Stimulated activated CD4-positive, alpha-beta T cell treated with anti-CD3 and anti-CD28 coated beads, TNF-alpha, amount 100 ng/mL, for 24 hours (primary cell): ENCODE results near the gene RPS6KA5.
"Not testable (repeated sequence)": the region's sequence is repeated elsewhere in the genome, so short reads cannot be mapped to it uniquely, and the experiment has no call there.

Experiments
- DNase-seq, 3 experiments: peaks; one replicate each; pipeline ENCODE4 v3.0.0-alpha.2; 2020; ENCODE audit warnings: low read depth in 3 of 3

Gene RPS6KA5

DNA sequence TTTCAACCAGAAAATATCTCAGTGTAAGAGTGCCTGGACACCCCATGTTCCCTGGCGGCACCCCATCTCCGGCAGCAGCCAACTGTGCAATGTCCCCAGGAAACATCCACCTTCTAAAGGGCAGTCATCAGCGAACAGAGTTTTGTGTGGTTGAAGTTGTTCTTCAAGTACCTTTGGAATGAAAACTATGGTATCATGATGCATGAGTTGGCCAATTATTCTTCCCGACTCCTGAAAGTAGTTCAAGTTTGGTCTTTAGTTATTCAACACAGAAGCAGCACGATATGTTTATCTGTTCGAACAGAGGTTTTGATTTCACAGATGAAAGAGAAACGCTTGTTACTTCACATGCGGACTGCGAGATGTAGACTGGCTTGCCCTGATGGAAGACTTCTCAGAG, 223.1 kb downstream of the RPS6KA5 start:
- DNase-seq = no peak

DNA sequence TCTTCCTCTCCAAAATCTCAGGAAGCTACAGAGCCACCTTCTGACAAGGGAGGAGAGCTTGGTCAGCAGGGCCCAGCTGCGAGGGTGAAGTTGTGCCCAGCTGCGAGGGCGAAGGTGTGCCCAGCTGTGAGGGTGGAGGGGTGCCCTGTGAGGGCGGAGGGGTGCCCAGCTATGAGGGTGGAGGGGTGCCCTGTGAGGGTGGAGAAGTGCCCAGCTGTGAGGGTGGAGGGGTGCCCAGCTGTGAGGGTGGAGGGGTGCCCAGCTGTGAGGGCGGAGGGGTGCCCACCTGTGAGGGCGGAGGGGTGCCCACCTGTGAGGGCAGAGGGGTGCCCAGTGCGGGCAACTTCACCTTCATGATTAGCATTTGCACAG, 223.8 kb downstream of the RPS6KA5 start:
- no peak for DNase-seq

DNA sequence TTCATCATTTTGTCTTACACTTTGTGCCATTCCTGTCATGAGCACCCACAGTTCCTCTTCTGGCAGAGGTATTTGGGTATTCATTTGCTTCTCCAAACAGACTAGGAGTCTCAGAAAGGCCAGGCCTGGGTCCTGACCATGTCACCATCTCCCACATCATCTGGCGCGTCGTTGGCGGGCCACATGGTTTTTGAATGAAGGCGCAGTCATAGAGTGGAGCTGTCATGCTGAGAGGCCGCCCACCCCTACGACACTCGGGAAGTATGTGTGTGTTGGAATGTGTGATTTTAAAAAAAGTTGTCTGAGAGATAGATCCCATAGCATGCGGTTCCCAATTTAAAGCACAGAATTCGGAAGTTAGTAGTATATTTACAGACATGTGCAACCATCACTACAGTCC, 228.6 kb downstream of the RPS6KA5 start:
- no peak for DNase-seq

DNA sequence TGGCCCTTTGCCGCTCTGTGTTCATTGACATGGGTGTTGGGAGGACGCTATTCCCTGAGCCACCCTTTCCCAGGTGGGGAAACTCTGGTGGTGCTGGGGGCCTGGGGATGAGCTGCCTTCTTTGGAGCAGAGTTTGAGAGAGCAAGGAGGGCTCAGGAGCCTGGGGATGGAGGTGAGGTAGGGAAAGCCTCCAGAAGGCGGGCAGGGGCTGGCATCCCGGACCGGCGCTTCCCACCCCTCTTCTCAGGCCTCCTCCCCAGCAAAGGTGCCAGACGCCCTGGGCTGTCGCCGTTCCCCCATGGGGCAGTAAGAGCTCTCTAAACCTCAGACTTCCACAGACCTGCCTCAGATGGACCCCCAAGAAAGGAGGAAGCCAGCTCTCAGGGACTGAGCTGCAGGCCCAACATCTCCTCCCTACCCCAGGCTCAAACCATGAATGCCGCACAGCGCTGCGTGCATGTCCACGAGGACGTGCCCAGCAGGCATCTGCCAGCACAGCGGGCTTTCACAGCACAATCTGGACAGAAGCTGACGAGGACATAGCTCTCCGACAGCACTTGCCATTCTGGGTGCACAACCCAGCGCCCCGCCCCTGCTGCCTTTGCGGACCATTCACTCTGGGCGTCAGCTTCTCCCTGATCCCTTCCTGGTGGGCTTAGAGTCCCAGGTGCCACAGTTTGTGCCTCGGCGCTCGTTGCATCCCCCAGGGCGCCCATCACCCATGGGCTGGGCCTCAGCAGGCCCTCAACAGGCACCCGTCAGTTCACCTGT, 229.3 kb downstream of the RPS6KA5 start:
- DNase-seq = no peak

DNA sequence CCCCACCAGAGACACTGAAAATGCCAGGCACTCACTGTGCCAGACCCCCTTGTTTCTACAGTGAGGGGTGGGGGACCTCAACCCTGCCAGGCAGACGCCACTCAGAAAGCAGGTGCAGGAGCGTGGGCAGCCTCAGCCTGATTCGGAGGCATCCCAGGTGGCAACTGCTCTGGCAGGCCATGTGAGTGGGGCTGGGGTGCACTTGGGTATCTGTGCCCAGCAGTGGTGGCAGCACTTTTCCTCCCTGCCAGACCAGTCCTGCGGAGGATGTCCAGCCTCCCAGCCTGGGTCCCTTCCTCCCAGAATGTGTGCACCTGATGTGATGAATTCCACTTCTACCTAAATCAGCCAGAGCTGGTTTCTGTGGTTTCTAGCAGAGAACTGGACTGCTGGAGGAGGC, 230.8 kb downstream of the RPS6KA5 start:
- no peak for DNase-seq

DNA sequence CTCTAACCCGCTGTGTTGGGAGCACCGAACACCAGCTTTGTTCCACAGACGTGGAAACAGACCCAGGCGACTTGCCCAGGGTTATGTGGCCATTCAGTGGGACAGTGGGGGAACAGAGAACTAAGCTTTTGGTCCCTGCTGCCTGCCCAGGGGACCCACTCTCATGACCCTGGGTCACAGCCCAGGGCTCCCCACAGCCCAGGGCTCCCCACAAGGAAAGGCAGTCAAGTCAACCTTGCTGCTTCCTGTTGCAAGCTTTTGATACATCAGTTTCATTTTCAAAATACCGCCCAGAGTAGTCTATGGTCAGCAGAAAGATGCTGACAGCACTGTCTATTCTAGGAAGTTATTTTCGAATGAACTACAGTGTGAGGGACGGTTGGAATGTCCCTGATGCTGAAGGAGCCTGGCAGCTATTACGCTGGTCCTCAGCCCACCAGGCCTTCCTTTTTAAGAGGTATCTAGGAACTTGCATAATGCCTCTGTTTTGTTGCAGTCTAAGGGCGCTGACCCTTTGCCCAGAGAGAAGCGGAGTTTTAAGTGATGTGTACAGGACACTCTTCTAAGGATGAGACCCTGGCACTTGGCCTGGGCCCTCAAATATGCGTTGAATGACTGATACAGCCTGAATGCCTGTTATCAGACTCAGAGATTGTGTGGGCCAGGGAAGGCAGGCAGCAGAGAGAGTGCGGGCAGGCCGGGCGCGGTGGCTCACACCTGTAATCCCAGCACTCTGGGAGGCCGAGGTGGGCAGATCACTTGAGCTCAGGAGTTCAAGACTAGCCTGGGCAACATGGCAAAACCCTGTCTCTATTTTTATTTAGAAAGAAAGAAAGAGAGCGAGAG, 231.6 kb downstream of the RPS6KA5 start:
- DNase-seq = no peak

DNA sequence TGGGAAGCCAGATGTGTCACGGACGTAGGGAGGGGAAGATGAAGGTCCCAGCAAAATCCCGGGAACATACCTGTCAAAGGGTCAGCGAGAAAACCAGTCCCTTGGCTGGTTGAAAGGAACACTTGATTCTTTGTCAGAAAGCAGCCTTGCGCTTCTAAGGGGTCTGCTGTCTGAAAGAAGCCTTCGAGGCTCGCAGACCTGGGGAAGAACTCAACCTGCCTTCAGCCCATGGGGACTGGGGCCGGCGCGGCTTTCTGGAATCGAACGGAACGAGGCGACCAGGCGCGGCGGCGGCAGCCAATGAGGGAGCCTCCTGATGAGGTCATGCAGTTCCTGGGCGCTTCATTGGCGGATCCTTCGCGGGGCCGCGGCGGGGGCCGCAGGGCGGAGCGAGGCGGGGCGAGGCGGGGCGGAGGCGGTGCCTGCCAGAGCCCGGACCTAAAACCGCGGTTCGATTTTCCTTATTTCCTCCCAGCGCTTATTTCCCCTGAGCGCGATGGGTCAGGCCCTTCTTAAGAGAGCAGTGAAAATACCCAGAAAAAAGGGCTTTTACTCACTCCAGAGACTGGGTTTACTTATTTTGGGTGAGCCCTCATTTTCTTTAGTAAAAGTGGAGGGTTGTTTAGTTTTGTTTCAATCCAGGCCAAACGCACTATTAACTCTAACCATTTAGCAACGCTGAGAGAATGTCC, 232.4 kb downstream of the RPS6KA5 start:
- peak; percentile 79 to 90 (median 80) for DNase-seq

DNA sequence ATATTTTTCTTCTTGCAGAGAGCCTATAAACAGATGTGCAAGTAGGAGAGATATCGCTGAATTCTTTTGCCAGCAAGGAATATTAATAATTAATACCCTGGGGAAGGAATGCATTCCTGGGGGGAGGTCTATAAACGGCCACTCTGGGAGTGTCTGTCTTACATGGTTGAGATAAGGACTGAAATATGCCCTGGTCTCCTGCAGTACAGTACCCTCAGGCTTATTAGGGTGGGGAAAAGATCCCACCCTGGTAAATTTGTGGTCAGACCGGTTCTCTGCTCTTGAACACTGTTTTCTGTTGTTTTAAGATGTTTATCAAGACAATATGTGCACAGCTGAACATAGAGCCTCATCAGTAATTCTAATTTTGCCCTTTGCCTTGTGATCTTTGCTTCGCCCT, 236.9 kb downstream of the RPS6KA5 start:
- DNase-seq = not testable (repeated sequence)

DNA sequence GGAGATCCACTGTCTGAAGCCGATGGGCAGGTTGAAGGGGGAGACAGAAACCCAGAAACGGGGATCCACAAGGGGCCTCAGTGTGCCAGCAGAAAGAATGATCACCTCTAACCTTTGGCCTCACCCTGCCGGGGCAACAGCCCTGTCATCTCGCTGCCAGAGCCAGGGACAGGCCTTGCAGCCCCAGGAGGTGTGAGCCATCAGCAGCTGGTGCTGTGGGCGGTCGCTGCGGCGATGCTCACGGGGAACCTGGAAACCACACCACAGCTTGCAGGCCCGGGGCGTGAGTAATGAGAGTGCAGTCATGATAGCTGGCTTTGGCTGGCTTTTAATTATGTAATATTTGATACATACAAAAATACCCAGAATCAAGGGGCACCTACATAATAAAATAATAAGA, 239.5 kb downstream of the RPS6KA5 start:
- peak; percentile 59 to 76 (median 66) for DNase-seq

DNA sequence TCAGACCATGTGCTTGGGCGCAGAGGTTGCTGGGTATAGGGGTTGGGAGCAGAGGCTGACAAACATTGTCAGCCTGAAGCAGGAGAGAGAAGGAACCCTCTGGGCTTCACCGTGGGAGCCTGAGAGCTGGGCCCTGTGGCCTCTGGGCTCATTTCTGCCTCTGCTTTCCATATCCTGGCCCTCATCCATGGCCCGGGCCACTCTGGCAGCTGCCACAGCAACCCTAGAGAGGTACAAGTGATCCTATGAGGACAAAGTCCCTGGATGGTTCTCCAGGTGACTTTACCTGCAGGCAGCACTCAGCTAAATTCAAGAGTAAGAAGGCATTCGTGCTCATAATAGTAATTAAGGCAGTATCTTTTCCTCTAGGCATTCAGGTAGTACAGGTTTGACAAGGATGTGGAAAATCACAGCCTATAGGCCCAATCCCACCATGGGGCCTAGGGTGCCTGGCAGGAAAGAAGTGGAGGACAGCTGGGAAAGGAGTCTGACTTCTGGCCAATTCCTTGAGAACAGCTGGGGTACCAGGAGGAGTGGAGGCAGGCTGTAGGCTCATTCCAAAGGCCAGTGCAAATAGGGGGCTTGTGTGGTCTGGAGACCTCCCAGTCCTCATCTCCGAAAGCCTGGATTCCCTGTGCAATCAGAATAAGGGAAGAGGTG, 240.6 kb downstream of the RPS6KA5 start:
- DNase-seq = no peak

DNA sequence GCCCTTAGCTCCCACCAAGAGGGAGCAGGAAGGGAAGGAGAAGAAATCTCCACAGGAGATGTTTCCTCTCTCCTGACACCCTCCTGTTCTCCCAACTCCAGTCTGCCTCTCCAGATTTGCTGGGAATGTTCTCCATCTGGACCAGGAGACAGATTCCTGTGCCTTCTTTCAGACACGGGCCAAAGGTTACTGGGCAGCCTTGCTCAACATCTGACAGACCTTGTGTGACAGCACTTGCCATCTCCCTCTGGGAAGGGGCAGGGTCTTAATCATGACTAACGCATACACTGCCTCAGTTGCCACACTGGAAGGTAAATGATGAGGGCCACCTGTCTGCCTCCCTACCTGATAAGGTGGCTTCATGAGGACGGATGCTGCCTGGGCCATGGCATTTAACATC, 241.7 kb downstream of the RPS6KA5 start:
- DNase-seq = no peak

DNA sequence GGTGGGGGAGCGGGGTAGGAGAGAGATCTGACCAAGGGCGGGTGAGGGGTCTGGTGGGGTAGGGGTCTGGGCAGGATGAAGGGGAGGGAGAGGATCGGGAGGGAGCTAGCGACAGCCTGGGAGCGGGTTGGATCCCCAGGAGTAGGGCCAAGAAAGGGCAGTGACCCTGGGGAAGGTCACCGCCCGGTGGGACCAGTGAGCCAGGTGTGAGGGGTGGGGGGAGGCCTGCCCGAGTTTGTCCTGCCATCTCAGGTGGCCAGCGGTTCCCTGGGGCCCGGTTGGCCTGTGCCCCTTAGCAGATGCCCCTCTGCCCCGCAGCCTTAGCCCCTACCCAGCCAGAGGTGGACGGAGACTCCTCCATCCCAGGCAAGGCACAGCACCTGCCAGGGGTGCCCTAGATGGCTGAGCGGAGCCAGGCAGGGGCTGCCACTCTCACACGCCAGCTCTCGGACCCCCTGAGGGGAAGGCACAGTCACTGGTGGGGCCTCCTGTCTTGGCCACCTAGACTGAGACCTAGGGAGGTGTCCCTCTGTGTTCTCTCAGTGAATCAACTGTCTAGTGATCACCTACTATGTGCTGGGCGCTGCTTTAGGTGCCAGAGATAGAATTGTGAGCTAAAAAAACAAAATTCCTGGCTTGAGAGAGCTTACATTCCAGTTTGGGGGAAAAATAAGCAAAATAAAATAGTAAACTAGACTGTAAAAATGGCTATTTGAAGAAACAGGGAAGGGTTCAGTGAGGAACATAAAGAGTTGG, 243.6 kb downstream of the RPS6KA5 start:
- no peak for DNase-seq

DNA sequence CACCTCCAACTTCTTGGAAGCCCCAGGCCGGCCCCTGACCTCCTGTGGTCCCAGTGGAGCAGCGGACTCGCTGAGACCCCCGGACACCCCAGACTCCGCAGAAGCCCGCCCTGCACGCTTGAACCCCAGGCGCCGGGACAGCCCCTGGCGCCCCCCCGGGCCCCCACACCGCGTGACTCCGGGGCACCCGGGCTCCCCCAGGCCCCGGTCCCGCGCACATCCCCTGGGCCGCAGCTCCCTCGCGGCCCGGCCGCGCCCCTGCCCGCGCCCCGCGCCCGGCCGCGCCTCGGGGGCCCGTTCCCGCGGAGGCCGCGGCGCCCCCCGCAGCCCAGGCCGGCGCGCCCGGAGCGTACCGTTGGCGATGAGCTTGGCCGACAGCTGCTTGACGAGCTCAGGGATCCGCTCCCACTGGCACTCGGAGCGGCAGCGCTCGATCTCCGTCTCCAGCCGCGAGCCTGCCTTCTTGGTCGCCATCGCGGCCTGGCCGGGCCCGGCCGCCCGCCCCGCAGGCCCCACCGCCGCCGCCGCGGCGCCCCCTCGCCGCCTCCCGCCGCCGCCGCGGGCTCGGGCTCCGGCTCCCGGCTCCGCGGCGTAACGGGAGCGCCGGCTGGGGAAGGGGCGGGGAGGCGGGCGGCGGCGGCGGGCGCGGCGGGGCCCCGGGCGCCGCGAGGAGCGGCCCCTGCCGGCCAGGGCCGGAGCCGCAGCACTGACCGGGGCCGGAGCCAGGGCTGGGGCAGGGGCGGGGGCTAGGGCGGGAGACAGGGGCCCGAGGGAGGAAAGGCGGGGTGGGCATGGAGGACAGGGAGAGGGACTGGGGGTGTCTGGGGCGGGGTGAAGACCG, 244.4 kb downstream of the RPS6KA5 start, which contains the start of gene TTC7B:
Gene TTC7B (minus strand): TSS at position 609 of the 841 bp plus-strand sequence. CDS start 135 bp downstream, at position 474.
- DNase-seq = peak in 1 of 3 experiments; percentile 22

DNA sequence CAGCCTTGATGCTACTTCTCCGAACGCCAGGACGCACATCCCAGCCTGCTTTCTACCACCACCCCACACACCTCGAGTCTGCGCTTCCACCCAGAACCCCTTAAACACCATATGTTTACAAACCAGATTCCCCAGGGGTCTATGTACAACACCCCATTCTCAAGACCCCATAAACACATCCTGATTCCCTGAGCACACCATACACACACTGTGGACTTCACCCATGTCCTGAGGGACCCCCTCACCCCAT, 244.9 kb downstream of the RPS6KA5 start:
- DNase-seq = no peak

DNA sequence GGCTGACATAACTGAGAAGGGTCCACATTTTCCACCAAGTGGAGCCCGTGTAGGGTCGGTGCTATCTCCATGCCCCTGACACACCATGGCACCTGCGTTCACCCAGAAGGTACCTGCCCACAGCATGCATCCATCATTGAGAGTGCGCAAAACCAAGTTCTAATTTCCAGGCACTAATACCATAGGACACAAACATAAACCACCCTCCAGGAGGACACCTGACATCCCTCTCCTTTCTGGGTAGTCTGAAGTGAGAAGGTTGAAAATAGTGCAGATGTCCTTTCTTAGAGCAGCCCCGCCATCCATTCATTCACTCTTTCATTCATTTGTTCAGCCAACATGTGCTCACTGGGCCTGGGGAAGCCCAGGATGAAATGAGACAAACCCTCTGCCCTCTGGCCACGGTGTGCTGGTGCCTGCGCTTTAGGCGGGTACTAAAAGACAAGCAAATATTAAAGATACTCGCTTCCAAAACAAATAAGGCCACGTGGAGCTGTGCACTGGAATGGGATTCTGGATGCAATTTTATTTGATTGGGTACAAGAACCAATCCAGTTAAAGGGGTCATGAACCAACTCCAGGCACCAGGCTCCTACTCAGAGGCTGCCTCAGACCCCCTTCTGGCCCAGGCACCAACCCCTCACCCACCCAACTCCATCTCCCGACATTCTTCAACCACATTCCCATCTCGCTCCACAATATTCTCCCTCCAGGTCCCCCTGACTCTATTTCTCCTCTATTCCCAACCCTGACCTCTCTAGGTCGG, 245.5 kb downstream of the RPS6KA5 start:
- DNase-seq = no peak

DNA sequence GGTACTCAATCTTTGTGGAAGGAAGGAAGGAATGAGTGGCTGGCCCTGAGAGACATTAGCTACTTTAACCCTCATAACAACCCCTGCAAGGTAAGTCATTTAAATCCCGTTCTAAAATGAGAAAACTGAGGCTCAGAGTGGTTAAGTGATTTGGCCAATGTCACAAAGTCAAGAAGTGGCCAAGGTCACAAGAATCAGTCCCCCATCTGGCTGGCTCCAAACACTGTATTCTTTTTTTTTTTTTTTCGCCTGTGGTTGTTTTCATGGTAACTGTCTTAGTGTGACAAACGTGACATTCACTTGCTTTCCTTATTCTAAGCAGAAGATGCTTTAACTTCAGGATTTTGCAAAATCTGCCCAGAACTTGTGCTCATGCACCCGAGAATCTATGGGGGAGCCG, 247.0 kb downstream of the RPS6KA5 start:
- DNase-seq = no peak

DNA sequence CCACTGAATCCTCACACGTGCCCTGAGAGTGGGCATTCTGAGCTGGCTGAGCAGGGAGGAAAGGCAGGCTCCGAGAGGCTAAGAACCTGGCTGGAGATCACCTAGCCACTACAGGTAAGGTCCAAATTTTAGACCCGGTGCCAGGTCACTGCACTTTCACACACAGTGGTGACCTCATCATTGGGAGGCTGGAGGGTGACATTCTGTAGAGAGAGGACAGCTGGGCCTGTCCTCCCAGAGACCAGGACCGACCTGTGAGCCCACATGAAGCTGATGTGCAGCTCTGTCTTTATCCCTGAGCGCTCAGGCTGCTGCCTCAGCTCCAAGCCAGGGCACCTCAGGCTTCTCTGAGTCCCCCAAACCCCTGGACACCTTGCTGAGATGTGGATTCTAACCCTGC, 248.3 kb downstream of the RPS6KA5 start:
- no peak for DNase-seq

DNA sequence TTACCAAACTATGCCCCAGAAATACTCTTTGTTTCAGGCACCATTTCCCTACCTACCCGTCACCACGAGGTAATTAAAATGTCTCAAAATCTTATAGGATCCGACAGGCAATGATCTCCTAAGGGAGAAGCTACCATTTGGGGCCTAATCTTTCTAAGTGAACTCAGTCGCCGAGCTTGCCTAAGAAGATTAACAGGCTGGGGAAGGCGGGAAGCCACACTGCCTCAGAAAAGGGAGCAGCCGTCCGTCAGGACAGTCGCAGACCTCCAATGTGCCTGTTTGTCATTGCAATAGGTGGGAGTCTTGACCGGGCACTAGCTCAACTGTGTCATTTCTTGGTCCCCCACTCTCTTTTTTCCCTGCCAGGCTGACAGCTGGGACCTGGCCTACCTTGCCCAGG, 248.8 kb downstream of the RPS6KA5 start:
- DNase-seq = no peak

DNA sequence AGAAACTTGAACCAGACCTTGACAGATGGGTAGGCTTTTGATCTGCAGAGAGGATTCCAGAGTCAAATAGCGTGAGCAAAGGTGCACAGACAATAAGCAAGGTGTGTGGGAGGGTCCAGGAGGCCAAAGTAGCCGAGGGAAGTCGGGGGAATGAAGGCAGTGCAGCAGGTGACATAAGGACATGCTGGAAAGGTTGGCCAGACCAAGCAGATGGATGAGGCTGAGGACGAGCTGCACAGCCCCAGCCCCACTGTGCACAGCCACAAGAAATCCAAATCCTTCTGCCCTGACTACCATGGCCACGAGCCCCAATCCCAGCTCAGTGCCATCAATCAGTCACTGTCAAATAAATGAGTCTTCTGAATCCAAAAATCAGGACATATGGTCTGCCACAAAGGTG, 249.6 kb downstream of the RPS6KA5 start:
- DNase-seq = no peak
